PC-3 (cell line): ENCODE data around the gene MC1R. TPM values are rescaled to one million over a fixed set of nuclear protein-coding genes. Genes with fewer than 3 reads are reported as not detected.
"Not testable (repeated sequence)": the region's sequence is repeated elsewhere in the genome, so short reads cannot be mapped to it uniquely, and the experiment has no call there.

Experiments
- ATAC-seq: fragments of 200-7000 bp; cut with Tn5 transposase; 2 replicates; pipeline ENCODE4 v1.9.1; 2020; ENCODE audit warnings: mild to moderate bottlenecking, moderate library complexity
- BruUV-seq: library from RNA; stranded (reverse); fragments of 400-500 nt; replicated peaks from 2 replicates; lab custom pipeline; 2021; lab: Mats Ljungman, UMichigan
- CTCF ChIA-PET: fragments of 300-600 bp; sonication (Branson Sonifier 250); formaldehyde crosslinking; loops from one replicate; lab custom pipeline; 2022; ENCODE audit warnings: antibody characterized with exemption; lab: Charles Lee
- POLR2A ChIA-PET: fragments of 300-600 bp; sonication (Branson Sonifier 250); formaldehyde crosslinking; loops from one replicate; lab custom pipeline; 2022; ENCODE audit warnings: antibody characterized with exemption; ENCODE audit not compliant: unreplicated experiment; lab: Charles Lee
- DNase-seq: peaks from one replicate; pipeline ENCODE4 v3.0.0-alpha.2; 2015
- H2AFZ ChIP-seq: fragments of 300-600 bp; sonication (generic); 2 replicates; pipeline ENCODE4 v1.6.0; 2016; ENCODE audit warnings: antibody characterized with exemption, low read length
- H3F3A ChIP-seq: fragments of 300-600 bp; sonication (generic); one replicate; pipeline ENCODE4 v1.6.0; 2017; ENCODE audit warnings: antibody characterized with exemption, low read length, control low read depth, mild to moderate bottlenecking; ENCODE audit not compliant: unreplicated experiment
- H3K27ac ChIP-seq: fragments of 300-600 bp; sonication (generic); 2 replicates; pipeline ENCODE4 v1.5.1; 2016; ENCODE audit warnings: mild to moderate bottlenecking, low read length
- H3K27me3 ChIP-seq: fragments of 300-600 bp; sonication (generic); 2 replicates; pipeline ENCODE4 v1.6.1; 2016; ENCODE audit warnings: low read length, mixed read lengths
- H3K36me3 ChIP-seq: fragments of 300-600 bp; sonication (generic); 2 replicates; pipeline ENCODE4 v1.6.1; 2016; ENCODE audit warnings: low read depth, mixed run types, low read length, mixed read lengths
- H3K4me1 ChIP-seq: fragments of 300-600 bp; sonication (generic); 2 replicates; pipeline ENCODE4 v1.5.1; 2016; ENCODE audit warnings: low read length; ENCODE audit not compliant: insufficient read depth
- H3K4me2 ChIP-seq: fragments of 300-600 bp; sonication (generic); 2 replicates; pipeline ENCODE4 v1.6.0; 2016; ENCODE audit warnings: low read length
- H3K4me3 ChIP-seq: fragments of 300-600 bp; sonication (generic); 2 replicates; pipeline ENCODE4 v1.5.1; 2016; ENCODE audit warnings: mild to moderate bottlenecking, low read length, mixed read lengths
- H3K79me2 ChIP-seq: fragments of 300-600 bp; sonication (generic); 2 replicates; pipeline ENCODE4 v1.6.1; 2017; ENCODE audit warnings: low read length, mixed read lengths
- H3K9ac ChIP-seq: fragments of 300-600 bp; sonication (generic); 2 replicates; pipeline ENCODE4 v1.6.0; 2016; ENCODE audit warnings: mild to moderate bottlenecking, low read length
- H3K9me2 ChIP-seq: fragments of 300-600 bp; sonication (generic); replicated peaks from 2 replicates; pipeline ENCODE4 v1.6.1; 2016; ENCODE audit warnings: mixed run types, low read length, mixed read lengths
- H3K9me3 ChIP-seq: fragments of 300-600 bp; sonication (generic); 2 replicates; pipeline ENCODE4 v1.6.1; 2016; ENCODE audit warnings: low read length, mixed read lengths
- H4K20me1 ChIP-seq: fragments of 300-600 bp; sonication (generic); 2 replicates; pipeline ENCODE4 v1.6.1; 2016; ENCODE audit warnings: low read length, mixed read lengths
- CTCF ChIP-seq: fragments of 300-600 bp; sonication (generic); conservative IDR thresholded peaks from 2 replicates; pipeline ENCODE4 v1.5.1; 2017; ENCODE audit warnings: antibody characterized with exemption, low read depth, mild to moderate bottlenecking, low read length
- EZH2 ChIP-seq: fragments of 300-600 bp; sonication (generic); IDR thresholded peaks from one replicate; pipeline ENCODE4 v1.6.1; 2017; ENCODE audit warnings: antibody characterized with exemption, mild to moderate bottlenecking, low read length; ENCODE audit not compliant: unreplicated experiment
- EZH2phosphoT487 ChIP-seq: fragments of 300-600 bp; sonication (generic); IDR thresholded peaks from 2 replicates; pipeline ENCODE4 v1.6.1; 2018; ENCODE audit warnings: mild to moderate bottlenecking, antibody characterized with exemption, low read length, borderline replicate concordance
- intact Hi-C: fragments of 100-400 bp; cut with micrococcal nuclease; formaldehyde crosslinking; loops from 2 replicates; pipeline ENCODE4 v1.9.0; 2023
- total RNA-seq: library from RNA; depleted of rRNA; stranded (reverse); fragments of >200 nt; gene quantifications from 2 replicates; pipeline ENCODE4 v1.2.3, GENCODE V29; 2014

Gene MC1R
- total RNA-seq, 1 experiment from 2014 or later = 4.2 TPM

GRCh38 chr16:89965447-89966225, 47.0 kb downstream of the MC1R start:
- no peak overlapping the region for H3K9ac ChIP-seq
- no peaks in the 10 kb centered on the region for H3K4me1 ChIP-seq
- ChIA-PET POLR2A (interaction anchor here (0.6 kb wide), 1 partner anchor 36 kb away, joined by 3 read pairs; no protein-coding TSS in a partner anchor), CTCF (no interaction called here)
- H2AFZ ChIP-seq = no peak overlapping the region
- H3K27me3 ChIP-seq = no peaks in the 10 kb centered on the region
- ATAC-seq (no peak), DNase-seq (no peak)
- TF ChIP-seq EZH2phosphoT487 (no peak), CTCF (no peak), EZH2 (no peak)
- no peak overlapping the region for H3K4me3 ChIP-seq
- BruUV-seq = no TSS peak
- no peaks in the 10 kb centered on the region for H4K20me1 ChIP-seq
- H3F3A ChIP-seq = no peaks in the 10 kb centered on the region
- no peak overlapping the region for H3K4me2 ChIP-seq
- no peaks in the 10 kb centered on the region for H3K79me2 ChIP-seq
- intact Hi-C loops = no loop called here
- H3K36me3 ChIP-seq = no peaks in the 10 kb centered on the region
- H3K9me3 ChIP-seq = no peaks in the 10 kb centered on the region
- H3K27ac ChIP-seq = no peak overlapping the region
- no peaks in the 10 kb centered on the region for H3K9me2 ChIP-seq

- TF ChIP-seq CTCF (no peak), EZH2phosphoT487 (no peak), EZH2 (no peak)
Observed at GRCh38 chr16:89966756-89967155, 48.1 kb downstream of the MC1R start.

GRCh38 chr16:89967436-89967835, 48.8 kb downstream of the MC1R start:
- H3K36me3 ChIP-seq, H3K27me3 ChIP-seq, H3K4me1 ChIP-seq, CTCF ChIA-PET, POLR2A ChIA-PET, H3F3A ChIP-seq, H3K27ac ChIP-seq, H2AFZ ChIP-seq, DNase-seq, BruUV-seq, H4K20me1 ChIP-seq, intact Hi-C loops, H3K4me2 ChIP-seq, ATAC-seq, H3K9ac ChIP-seq, H3K4me3 ChIP-seq, H3K9me3 ChIP-seq, H3K9me2 ChIP-seq: not testable (repeated sequence)
- peaks cover 13% of the 10 kb centered on the region for H3K79me2 ChIP-seq

More at GRCh38 chr16:89966756-89967155, 48.1 kb downstream of the MC1R start:
- H3K4me2 ChIP-seq = no peak overlapping the region
- no peaks in the 10 kb centered on the region for H4K20me1 ChIP-seq
- no peak overlapping the region for H3K27ac ChIP-seq
- no peak overlapping the region for H3K9ac ChIP-seq
- no peak overlapping the region for H2AFZ ChIP-seq
- no peaks in the 10 kb centered on the region for H3F3A ChIP-seq
- DNase-seq (no peak), ATAC-seq (no peak)
- CTCF ChIA-PET = no interaction called here
- no peaks in the 10 kb centered on the region for H3K36me3 ChIP-seq
- H3K27me3 ChIP-seq = no peaks in the 10 kb centered on the region
- POLR2A ChIA-PET = no interaction called here
- BruUV-seq = no TSS peak
- no peaks in the 10 kb centered on the region for H3K9me3 ChIP-seq
- H3K4me3 ChIP-seq = no peak overlapping the region
- H3K79me2 ChIP-seq = peaks cover 9% of the 10 kb centered on the region
- no peaks in the 10 kb centered on the region for H3K9me2 ChIP-seq
- peaks cover 2% of the 10 kb centered on the region for H3K4me1 ChIP-seq
- intact Hi-C loops = no loop called here

- BruUV-seq, POLR2A ChIA-PET, ATAC-seq: not testable (repeated sequence)
Observed at GRCh38 chr16:89968074-89968473, 49.4 kb downstream of the MC1R start.

More at GRCh38 chr16:89968074-89968473, 49.4 kb downstream of the MC1R start:
- H2AFZ ChIP-seq, H3K4me3 ChIP-seq, H3K4me1 ChIP-seq, DNase-seq, H3K9me3 ChIP-seq, H3K4me2 ChIP-seq, CTCF ChIA-PET, H3F3A ChIP-seq, H3K27ac ChIP-seq, H3K27me3 ChIP-seq, H3K9me2 ChIP-seq, H3K9ac ChIP-seq, H4K20me1 ChIP-seq, H3K36me3 ChIP-seq, intact Hi-C loops: not testable (repeated sequence)
- H3K79me2 ChIP-seq = peaks cover 17% of the 10 kb centered on the region
